ENCODE data around the gene PRICKLE4. TPM values are rescaled to one million over a fixed set of nuclear protein-coding genes. Genes with fewer than 3 reads are reported as not detected.

PRICKLE4 gene
- total RNA-seq, 1 experiment from 2014 or later, result 1.5 TPM

DNA sequence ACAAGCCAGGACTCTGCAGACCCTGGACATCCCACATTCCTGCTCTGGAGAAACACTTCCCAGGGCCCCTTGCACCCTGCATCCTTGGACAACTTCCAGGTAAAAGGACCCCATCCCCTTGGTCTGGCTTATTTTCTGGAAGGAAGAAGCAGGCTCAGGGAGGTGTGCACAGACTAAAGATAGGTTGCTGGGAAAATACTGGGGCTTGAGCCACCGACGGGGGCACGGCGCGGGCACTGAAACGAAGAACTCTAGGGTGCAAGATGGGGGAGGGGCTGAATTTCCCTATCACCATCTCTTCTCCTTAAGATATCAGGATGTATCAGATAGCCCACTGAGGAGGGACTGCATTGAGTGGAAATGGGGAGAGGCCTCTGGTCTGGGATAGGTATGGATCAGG lies 1.7 kb upstream of the PRICKLE4 start (continued):
- no peak for TF ChIP-seq ZNF138 (CRISPR knock-in tag; conservative IDR thresholded peaks at IDR 0.05)
- TF ChIP-seq CREB1 (CRISPR knock-in tag; IDR thresholded peaks at IDR 0.05), result no peak
- TF ChIP-seq, protein P1, sequence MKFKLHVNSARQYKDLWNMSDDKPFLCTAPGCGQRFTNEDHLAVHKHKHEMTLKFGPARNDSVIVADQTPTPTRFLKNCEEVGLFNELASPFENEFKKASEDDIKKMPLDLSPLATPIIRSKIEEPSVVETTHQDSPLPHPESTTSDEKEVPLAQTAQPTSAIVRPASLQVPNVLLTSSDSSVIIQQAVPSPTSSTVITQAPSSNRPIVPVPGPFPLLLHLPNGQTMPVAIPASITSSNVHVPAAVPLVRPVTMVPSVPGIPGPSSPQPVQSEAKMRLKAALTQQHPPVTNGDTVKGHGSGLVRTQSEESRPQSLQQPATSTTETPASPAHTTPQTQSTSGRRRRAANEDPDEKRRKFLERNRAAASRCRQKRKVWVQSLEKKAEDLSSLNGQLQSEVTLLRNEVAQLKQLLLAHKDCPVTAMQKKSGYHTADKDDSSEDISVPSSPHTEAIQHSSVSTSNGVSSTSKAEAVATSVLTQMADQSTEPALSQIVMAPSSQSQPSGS (CRISPR knock-in tag; IDR thresholded peaks at IDR 0.05; ENCODE audit: borderline replicate concordance, low read depth), result no peak
- no peak for TF ChIP-seq ZBTB21 (CRISPR knock-in tag; IDR thresholded peaks at IDR 0.05; ENCODE audit: borderline replicate concordance)
- TF ChIP-seq FOXJ3 (CRISPR knock-in tag; IDR thresholded peaks at IDR 0.05; ENCODE audit: borderline replicate concordance), result no peak
- TF ChIP-seq SMAD4 (CRISPR knock-in tag; IDR thresholded peaks at IDR 0.05), result no peak
- TF ChIP-seq ZNF416 (CRISPR knock-in tag; IDR thresholded peaks at IDR 0.05), result no peak
- no peak for TF ChIP-seq ELF4 (CRISPR knock-in tag; IDR thresholded peaks at IDR 0.05; ENCODE audit: low read depth)

- peaks cover 18% of the 10 kb centered on the region for H3K4me1 Mint-ChIP-seq
- ChIA-PET POLR2A (no interaction called here), CTCF (interaction anchor here (0.6 to 1.0 kb wide), 20 partner anchors 9 to 369 kb away, joined by 3 to 9 read pairs (median 4); partner anchors contain the start of genes BYSL, MED20 and TAF8)
- H3K4me3 Mint-ChIP-seq, result peak overlapping the region; percentile 95
- 0 out of 2 replicates have a peak overlapping the region, but pooled peaks have one; percentile 70 for H3K27ac Mint-ChIP-seq
- TF ChIP-seq CREM (CRISPR knock-in tag; IDR thresholded peaks at IDR 0.05) (no peak), ZNF317 (CRISPR knock-in tag; IDR thresholded peaks at IDR 0.05; ENCODE audit: borderline replicate concordance, low read depth) (no peak), CREB1 (CRISPR knock-in tag; IDR thresholded peaks at IDR 0.05) (no peak), FOXP1 (CRISPR knock-in tag; IDR thresholded peaks at IDR 0.05; ENCODE audit: borderline replicate concordance) (no peak), KAT7 (CRISPR knock-in tag; IDR thresholded peaks at IDR 0.05; ENCODE audit: borderline replicate concordance) (no peak), ZNF423 (CRISPR knock-in tag; IDR thresholded peaks at IDR 0.05) (no peak), GABPB1 (CRISPR knock-in tag; IDR thresholded peaks at IDR 0.05) (no peak), FOXP4 (CRISPR knock-in tag; IDR thresholded peaks at IDR 0.05) (no peak), ZNF138 (CRISPR knock-in tag; conservative IDR thresholded peaks at IDR 0.05) (no peak), CBFB (CRISPR knock-in tag; IDR thresholded peaks at IDR 0.05; ENCODE audit: low read depth) (no peak), SOX15 (CRISPR knock-in tag; IDR thresholded peaks at IDR 0.05) (no peak), JUN (CRISPR knock-in tag; IDR thresholded peaks at IDR 0.05) (no peak), CDX4 (CRISPR knock-in tag; IDR thresholded peaks at IDR 0.05; ENCODE audit: borderline replicate concordance) (no peak), SMAD4 (CRISPR knock-in tag; IDR thresholded peaks at IDR 0.05) (no peak)
- TF ChIP-seq, protein P2, sequence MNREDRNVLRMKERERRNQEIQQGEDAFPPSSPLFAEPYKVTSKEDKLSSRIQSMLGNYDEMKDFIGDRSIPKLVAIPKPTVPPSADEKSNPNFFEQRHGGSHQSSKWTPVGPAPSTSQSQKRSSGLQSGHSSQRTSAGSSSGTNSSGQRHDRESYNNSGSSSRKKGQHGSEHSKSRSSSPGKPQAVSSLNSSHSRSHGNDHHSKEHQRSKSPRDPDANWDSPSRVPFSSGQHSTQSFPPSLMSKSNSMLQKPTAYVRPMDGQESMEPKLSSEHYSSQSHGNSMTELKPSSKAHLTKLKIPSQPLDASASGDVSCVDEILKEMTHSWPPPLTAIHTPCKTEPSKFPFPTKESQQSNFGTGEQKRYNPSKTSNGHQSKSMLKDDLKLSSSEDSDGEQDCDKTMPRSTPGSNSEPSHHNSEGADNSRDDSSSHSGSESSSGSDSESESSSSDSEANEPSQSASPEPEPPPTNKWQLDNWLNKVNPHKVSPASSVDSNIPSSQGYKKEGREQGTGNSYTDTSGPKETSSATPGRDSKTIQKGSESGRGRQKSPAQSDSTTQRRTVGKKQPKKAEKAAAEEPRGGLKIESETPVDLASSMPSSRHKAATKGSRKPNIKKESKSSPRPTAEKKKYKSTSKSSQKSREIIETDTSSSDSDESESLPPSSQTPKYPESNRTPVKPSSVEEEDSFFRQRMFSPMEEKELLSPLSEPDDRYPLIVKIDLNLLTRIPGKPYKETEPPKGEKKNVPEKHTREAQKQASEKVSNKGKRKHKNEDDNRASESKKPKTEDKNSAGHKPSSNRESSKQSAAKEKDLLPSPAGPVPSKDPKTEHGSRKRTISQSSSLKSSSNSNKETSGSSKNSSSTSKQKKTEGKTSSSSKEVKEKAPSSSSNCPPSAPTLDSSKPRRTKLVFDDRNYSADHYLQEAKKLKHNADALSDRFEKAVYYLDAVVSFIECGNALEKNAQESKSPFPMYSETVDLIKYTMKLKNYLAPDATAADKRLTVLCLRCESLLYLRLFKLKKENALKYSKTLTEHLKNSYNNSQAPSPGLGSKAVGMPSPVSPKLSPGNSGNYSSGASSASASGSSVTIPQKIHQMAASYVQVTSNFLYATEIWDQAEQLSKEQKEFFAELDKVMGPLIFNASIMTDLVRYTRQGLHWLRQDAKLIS (CRISPR knock-in tag; IDR thresholded peaks at IDR 0.05; ENCODE audit: borderline replicate concordance), result no peak
- TF ChIP-seq, protein P3, sequence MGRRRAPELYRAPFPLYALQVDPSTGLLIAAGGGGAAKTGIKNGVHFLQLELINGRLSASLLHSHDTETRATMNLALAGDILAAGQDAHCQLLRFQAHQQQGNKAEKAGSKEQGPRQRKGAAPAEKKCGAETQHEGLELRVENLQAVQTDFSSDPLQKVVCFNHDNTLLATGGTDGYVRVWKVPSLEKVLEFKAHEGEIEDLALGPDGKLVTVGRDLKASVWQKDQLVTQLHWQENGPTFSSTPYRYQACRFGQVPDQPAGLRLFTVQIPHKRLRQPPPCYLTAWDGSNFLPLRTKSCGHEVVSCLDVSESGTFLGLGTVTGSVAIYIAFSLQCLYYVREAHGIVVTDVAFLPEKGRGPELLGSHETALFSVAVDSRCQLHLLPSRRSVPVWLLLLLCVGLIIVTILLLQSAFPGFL (CRISPR knock-in tag; IDR thresholded peaks at IDR 0.05; ENCODE audit: borderline replicate concordance), result no peak
- peak; percentile 2 for ATAC-seq
- no peaks in the 10 kb centered on the region for H3K9me3 Mint-ChIP-seq
- DNase-seq (ENCODE audit: low spot score), result no peak
- H3K36me3 Mint-ChIP-seq, result no peaks in the 10 kb centered on the region; the same call in 1 of the 2 replicates
- peaks cover 36% of the 10 kb centered on the region for H3K27me3 Mint-ChIP-seq (ENCODE audit: low read depth)
These were observed 1.2 kb upstream of the PRICKLE4 start for GRCh38 chr6:41779336-41779735.
